ENCODE results near the gene INTS15.
"Not testable (repeated sequence)": the region's sequence is repeated elsewhere in the genome, so short reads cannot be mapped to it uniquely, and the experiment has no call there.

Gene INTS15

DNA sequence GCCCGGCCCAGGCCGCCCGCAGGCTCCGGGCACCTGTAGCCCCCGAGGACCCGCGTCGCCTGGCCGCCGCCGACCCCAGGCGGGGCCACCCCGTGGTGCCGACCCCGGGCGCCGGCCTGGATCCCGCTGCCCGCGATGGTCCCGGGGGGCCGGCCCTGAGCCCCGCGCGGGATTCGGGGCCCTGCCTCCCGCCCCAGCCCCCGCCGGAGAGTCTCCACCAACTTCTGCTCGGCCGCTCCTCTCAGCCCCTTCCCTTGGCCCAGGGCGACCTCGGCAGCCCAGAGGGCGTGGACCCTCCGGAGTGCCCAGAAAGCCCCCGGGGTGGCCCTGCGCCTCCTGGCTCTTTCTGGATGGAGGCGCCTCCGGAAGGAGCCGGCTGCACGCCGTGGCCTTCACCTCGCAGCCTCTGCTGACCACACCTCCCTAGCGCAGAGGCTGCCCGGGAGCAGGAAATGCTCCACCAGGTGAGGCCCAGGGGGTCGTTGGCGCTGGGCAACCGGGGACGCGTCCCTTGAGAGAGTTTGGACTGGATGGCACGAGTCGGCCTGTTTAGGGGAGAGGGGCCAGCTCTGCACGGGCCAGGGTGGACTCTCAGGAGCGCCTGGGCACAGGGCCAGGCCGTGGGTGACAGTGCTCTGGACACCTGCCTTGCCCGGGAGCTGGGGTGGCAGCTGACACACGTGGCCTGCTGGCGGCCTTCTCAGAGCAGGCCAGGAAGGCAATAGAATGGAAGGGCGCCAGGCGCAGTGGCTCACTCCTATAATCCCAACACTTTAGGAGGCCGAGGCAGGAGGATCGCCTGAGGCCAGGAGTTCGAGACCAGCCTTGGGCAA is 26.1 kb downstream of the INTS15 start:
- in situ Hi-C loops (cut with MboI; ENCODE audit: low sequenced_read_pairs) = no loop called here

DNA sequence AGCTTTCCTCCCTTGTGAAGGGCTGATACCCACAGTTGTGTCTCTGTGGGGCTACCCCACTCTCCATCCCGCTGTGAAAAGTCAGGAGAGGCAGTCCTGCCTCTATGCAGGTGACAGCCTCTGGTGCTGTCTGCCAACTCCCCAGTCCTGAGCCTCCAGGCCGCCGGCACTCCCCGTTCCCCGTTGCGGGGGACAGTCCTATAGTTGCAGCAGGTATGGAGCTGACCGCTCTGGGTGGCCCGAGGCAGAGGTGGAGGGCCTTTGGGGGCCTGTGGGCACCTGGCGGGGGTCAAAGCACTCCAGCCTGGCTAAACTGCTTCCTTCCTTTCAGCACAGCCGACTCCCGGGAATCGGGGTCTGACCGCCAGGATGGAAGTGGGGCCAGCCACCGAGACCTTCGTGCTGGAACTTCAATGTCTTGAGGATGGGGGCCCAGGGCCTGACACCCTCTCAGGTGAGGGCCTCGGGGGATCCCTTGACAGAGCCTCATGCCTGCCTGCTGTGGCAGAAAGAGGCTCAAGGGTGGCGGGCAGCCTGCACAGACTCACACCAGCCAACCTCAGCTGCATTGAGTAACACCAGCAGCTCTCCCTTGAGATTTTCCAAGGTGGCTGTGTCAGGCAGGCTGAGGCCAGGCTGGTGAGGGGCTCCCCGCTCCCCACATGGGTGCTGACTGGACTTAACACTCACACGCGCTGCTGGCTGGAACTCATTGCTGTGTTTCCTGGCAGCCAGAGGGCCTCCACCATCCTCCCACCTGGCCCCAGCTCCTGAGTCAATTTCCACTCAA is 27.2 kb downstream of the INTS15 start:
- in situ Hi-C loops (cut with MboI; ENCODE audit: low sequenced_read_pairs) = no loop called here

DNA sequence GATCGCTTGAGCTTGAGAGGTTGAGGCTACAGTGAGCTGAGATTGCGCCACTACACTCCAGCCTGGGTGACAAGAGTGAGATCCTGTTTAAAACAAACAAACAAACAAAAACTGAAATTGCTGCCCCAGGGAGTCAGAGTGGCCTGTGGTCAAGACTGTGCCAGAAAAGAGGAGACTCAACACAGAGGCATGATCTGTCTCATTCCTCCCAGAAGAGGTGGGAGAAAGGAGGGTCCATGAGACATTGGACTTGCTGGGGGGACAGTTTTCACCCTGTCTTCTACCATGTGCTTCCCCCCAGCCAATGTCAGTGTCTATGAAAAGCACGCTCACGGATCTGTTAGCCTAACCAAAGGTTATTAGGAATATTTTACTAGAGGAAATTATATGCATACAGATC is 28.8 kb downstream of the INTS15 start:
- in situ Hi-C loops (cut with MboI; ENCODE audit: low sequenced_read_pairs) = no loop called here

DNA sequence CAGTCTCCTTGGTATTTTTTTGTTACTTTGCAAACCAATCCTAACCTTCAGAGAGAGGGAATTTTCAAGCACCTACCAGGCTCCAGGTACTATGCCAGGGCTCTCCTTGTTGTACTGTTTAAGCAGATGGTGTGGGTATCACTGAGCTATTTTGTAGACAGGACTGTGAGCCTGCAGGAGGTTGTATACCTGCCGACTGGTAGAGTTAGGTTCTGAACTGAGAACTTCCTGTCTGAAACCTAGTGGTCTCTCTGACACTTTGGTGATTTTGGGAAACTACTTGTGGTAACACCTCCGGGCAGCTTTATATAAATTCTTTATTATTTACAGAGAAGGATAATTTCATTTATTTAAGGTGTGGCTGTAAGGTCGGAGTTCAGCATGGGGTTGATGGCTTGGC is 30.1 kb downstream of the INTS15 start:
- in situ Hi-C loops (cut with MboI; ENCODE audit: low sequenced_read_pairs) = no loop called here

DNA sequence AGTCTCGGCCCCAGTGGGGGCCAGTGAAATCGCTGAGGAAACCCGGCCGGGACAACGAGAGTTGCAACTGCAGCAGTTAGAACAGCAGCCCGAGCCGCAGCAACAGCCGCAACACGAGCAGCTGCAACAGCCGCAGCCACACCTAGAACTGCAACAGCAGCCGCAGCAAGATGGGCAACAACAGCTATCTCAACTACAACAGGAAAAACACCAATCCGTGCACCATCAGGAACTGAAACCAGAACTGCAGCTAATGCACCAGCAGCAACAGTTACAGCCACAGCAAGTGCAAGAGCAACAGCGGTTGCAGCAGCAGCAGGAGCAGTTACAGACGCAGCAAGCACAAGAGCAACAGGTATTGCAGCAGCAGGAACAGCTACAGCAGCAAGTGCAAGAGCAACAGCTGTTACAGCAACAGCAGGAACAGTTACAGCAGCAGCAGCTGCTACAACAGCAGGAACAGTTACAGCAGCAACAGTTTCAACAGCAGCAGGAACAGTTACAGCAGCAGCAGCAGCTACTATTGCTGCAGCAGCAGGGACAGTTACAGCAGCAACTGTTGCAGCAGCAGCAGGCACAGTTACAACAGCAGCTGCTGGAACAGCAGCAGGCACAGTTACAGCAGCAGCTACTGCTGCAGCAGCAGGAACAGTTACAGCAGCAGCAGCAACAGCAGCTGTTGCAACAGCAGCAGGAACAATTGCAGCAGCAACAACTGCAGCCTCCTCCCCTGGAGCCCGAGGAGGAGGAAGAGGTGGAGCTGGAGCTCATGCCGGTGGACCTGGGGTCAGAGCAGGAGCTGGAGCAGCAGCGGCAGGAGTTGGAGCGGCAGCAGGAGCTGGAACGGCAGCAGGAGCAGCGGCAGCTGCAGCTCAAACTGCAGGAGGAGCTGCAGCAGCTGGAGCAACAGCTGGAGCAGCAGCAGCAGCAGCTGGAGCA is 31.6 kb downstream of the INTS15 start:
- in situ Hi-C loops (cut with MboI; ENCODE audit: low sequenced_read_pairs) = no loop called here

DNA sequence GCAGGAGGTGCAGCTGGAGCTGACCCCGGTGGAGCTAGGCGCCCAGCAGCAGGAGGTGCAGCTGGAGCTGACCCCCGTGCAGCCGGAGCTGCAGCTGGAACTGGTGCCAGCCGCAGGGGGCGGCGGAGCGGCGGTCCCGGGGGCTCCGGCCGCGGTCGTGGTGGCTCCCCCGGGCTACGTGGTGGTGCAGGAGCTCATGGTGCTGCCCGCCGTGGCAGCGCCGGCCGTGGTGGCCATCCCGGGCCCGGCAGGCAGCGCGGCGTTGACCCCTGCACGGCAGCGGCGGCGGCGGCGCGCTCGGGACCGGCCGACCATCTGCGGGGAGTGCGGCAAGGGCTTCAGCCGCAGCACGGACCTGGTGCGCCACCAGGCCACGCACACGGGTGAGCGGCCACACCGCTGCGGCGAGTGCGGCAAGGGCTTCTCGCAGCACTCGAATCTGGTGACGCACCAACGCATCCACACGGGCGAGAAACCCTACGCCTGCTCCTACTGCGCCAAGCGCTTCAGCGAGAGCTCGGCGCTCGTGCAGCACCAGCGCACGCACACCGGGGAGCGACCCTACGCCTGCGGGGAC is 32.4 kb downstream of the INTS15 start:
- in situ Hi-C loops (cut with MboI; ENCODE audit: low sequenced_read_pairs) = no loop called here

DNA sequence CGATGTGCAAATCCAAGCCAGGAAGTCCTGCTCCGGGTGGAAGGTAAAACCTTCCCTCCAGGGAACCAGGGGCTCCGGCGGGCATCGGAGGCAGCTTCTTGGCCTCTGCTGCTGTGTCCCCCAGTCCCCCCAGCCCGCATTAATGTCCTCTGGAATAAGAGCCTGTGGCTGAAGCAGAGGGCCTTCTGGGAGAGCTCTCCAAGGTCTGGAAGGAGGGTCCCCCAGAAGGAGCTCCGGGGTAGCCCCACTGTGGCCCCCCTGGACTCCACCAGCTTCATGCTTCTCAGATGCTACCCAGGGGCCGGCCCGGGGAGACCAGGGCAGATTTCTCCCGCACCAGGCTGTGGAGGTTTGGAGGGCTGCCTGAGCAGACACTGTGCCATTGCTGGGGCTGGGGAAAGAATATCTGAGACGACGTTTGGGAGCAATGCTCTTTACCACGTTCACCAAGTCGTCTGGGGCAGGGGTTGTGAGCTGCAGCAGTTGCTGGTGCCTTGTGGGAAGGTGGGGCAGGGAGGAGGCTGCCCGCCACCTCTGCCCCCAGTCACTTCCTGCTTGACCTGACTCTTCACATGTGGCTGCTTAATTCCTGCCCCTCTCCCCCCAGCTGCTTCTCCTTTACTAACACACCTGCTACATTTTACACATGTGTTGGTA is 33.9 kb downstream of the INTS15 start:
- in situ Hi-C loops (cut with MboI; ENCODE audit: low sequenced_read_pairs) = no loop called here

DNA sequence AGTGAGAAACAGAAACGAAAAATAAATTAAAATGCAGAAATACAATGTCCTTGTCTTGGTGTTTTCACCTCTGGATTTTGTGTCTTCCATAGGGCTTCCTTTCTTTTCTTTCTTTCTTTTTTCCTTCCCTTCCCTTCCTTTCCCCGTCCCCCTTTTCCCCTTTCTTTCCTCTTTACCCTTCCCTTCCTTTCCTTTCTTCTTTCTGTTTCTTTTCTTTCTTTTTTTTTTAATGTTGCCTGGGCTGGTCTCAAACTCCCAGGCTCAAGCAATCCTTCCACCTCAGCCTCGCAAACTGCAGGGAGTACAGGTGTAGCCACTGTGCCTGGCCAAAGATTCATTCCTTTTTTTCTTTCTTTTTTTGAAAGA is 34.4 kb downstream of the INTS15 start:
- in situ Hi-C loops (cut with MboI; ENCODE audit: low sequenced_read_pairs) = no loop called here

DNA sequence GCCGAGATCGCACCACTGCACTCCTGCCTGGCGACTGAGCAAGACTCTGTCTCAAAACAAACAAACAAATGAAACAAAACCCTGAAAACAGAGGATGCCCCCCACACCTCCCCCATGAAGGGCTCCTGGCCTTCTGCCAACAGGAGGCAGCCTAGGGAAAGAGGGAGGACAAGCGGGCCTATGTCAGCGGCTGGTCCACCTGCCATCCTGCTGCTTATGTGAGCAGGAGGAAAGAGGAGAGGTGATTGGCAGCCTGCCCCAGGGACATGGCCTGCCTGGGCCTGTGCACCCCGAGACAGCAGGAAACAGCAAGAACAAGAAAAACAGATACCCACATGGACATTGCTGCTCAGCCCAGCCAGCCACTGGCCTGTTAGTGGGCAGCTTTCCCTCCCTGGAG is 38.2 kb downstream of the INTS15 start:
- in situ Hi-C loops (cut with MboI; ENCODE audit: low sequenced_read_pairs) = no loop called here

DNA sequence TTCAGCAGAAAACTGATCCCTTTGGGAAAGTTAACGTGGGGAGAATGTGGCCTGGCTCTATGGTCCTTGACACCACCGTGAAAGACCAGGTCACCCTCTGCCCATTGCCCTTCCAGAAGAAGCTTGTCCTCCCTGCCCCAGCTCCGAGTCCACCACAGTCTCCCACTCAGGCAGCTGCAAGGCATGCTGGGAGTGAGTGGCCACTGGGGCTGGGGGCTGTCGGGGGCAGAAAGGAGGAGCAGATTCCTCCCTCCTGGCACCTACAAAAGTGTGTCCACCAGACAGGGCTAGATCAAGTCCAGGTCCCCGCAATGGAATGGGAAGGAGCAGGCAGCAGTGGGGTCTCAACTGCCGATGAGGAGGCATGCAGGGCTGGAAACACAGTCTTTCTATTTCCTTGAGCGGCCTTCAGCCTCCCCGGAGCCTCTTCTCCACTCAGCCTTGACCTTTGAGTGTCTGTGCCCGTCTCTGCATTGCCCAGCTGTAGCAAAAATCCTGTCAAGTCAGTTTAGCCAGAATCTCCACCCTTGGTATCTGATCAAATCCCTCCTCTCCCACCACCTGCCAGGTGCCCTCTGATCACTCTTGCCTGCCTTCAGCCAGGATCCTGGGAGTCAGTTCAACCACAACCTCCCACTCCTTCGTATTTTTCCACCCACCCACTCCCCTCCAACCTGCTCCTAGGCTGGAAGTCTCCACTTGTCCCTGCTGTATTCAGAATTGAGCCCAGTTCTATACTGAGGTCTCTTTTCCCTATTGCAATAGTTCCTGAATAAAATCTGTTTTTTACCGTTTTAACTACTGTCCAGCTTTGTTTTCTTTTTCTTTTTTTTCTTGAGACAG is 40.4 kb downstream of the INTS15 start:
- in situ Hi-C loops (cut with MboI; ENCODE audit: low sequenced_read_pairs) = no loop called here

DNA sequence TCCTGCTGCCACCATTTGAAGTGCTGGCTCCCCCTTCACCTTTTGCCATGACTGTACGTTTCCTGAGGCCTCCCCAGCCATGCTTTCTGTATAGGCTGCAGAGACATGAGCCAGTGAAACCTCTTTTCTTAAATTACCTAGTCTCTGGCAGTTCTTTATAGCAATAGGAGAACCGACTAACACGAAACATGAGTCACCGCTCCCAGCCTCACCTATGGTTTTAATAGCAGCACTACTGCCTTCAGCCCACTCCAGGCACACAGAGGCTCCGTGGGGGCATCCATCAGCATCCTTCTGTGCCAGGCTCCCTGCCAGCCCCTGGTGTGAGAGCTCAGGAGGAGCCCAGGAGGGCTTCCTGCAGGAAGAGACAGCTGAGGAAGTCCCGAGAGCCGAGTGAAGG is 41.8 kb downstream of the INTS15 start:
- in situ Hi-C loops (cut with MboI; ENCODE audit: low sequenced_read_pairs) = no loop called here

DNA sequence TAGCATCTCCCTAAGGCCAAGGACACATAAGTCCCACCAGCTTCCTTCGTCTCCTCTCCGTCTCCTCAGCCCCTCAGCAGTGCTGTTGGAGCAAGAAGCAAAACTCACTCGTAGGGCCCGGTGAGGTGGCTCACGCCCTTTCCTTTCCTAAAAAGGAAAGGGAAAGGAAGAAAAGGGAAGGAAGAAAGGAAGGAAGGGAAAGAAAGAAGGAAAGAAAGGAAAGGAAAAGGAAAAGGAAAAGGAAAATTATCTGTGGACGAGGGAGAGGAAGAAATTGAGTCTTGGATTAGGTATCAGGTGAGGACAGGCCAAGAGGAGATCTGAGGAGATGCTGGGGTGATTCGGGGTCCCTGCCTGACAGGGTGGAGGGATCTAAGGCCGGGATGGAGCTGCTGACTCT is 44.2 kb downstream of the INTS15 start:
- in situ Hi-C loops (cut with MboI; ENCODE audit: low sequenced_read_pairs) = no loop called here

DNA sequence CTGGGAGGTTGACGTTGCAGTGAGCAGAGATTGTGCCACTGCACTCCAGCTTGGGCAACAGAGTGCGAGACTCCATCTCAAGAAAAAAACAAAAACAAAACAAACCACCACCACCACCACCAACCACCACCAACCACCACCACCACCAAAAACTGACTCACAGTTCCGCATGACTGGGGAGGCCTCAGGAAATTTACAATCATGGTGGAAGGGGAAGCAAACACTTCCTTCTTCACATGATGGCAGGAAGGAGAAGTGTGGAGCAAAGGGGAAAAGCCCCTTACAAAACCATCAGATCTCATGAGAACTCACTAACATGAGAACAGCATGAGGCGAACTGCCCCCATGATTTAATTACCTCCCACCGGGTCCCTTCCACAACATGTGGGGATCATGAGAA is 45.1 kb downstream of the INTS15 start:
- in situ Hi-C loops (cut with MboI; ENCODE audit: low sequenced_read_pairs) = not testable (repeated sequence)

DNA sequence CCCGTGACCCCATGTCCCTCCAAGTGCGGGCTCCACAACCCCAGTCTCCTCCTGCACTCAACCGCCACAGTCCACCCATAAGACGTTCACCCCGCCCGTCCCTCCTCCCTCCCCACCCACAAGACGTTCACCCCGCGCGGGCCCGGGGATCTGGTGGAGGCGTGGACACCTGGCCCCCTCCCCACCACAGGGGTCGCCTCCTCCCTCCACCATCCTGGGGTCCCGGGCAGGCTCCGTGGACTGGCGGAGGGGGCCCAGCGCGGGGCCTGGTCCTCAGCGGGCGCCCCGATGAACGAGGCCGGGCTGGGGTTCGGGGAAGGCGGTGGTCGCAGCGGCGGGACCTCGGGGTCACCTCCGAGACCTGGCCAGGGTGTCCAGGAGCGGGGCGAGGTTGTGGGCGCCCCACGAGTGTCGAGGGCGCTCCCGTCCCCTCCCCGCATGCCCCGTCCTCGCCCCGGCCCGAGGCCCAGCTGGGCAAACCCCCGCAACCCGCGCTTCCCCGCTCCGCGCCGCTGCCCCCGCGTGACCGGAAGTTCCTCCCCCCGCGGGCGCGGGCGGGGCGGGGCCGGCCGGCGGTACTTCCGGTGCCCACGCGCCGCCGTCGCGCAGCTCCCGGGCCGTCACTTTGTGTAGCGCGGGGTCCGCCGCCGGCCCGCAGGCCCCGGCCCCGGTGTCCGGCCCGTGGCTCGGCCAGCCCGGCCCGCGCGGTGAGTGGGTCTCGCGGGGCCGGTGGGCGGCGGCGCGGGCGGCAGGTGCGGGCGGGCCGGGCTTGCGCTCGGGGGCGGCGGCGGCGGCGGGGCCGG is 47.1 kb downstream of the INTS15 start, which contains the start of gene ZNF316:
Gene ZNF316 (plus strand): TSS at position 578 of the 803 bp plus-strand sequence. CDS start 5,092 bp downstream, outside the sequence.
- in situ Hi-C loops (cut with MboI; ENCODE audit: low sequenced_read_pairs) = no loop called here

DNA sequence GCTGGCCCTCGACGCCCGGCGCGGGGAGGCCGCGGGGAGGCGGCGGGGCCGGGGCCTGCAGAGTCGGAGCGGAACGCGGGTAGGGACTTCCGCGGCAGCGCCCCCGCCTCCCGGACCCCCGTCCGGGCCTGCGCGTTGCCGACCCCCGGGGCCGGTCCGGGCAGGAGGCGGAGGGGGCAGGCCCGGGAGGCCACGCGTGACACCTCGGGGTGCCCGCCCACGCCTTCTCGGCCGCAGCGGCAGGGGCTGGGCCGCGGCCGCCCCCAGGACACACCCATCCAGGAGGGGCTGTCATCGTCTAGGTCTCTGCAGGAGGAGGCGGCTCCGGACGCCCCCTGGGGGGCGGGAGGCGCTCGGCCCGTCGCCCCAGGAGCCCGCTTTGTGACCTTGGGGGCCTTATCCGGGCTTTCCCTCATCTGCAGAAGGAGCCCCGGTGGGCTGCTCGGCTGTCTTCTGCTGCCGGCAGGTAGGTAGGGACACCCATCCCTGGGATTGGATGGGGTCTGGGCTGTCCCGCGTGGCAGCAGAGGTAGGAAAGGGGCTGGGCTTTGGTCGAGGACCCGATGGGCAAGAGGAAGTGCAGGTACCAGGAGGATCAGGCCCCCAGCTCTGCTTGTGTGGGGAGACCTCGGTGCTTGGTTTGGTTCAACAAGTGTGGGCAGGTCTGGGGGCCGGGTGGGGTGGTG is 47.9 kb downstream of the INTS15 start:
- in situ Hi-C loops (cut with MboI; ENCODE audit: low sequenced_read_pairs) = no loop called here

DNA sequence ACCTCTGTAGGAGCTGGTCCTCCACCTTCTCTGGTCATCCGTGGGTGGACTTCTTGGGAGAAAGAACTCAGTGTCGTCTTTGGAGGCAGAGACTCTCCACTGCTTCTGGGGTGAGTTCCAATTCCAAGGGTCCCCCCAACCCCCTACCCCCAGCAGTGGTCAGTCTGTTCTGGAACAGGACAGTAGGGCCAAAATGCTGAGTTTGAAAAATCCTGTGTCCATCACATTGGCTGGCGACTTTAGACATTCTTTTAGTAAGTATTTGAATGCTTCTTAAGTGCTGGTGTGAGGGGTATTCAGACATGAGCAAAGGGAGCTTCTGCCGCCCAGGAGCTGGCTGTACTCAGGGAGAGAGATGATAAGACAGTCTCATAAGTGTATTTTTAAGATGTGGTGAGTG is 49.2 kb downstream of the INTS15 start:
- in situ Hi-C loops (cut with MboI; ENCODE audit: low sequenced_read_pairs) = no loop called here

DNA sequence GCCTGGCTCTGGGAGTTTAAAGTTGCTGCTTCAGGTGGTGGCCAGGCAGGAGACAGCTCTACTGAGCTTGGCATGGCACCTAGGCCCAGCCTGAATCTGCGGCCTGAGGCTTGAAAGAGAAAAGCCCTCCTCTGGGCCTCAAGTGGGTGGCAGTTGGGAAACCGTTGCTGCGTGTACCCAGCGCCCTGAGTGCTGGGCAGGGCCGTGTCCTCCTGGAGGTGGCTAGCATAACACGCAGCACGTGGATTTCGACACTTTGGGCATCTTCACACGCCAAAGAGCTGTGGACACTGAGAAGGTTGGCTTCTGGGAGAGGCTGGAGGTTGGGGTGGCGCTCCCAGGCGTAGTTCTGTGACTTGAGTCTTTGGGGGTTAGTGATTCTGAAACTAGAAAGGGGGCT is 49.8 kb downstream of the INTS15 start:
- in situ Hi-C loops (cut with MboI; ENCODE audit: low sequenced_read_pairs) = no loop called here

DNA sequence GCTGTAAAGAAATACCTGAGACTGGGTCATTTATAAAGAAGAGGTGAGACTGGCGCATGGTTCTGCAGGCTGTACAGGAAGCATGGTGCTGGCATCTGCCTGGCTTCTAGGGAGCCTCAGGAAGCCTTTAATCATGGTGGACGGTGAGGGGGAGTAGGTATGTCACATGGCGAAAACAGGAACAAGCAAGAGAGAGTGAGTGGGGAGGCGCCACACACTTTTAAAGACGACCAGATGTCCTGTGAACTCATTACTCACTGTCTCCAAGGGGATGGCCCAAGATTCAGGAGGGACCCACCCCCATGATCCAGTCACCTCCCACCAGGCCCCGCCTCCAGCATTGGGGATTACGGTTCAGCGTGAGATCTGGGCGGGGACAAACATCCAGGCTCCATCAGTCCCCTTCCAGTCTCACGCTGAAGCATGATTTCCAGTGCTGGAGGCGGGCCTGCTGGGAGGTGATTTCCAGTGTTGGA is 50.5 kb downstream of the INTS15 start:
- in situ Hi-C loops (cut with MboI; ENCODE audit: low sequenced_read_pairs) = no loop called here
